ENCODE measurements around the gene ALDH2. TPM values are rescaled to one million over a fixed set of nuclear protein-coding genes. Genes with fewer than 3 reads are reported as not detected.

ALDH2 gene
- total RNA-seq, 4 donors from 2014 or later = 102 to 239 (median 162) TPM

DNA sequence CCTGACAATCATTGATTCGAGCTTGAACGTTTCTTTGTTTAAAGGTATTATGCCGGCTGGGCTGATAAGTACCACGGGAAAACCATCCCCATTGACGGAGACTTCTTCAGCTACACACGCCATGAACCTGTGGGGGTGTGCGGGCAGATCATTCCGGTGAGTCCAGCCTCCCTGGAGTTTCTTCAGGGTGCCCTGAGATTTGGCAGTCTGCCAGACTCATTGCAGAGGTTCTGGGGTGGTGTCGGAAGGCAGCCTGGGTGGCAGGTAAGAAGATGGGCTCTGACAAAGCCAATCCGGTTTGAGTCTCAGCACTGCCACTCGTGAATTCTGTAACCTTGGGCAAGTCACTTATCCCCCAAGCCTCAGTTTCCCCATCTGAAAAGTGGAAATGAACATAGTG lies 23.0 kb downstream of the ALDH2 start:
- no peaks in the 10 kb centered on the region for H3K27me3 ChIP-seq
- H3K36me3 ChIP-seq = peaks cover 0 to 66% (median 33%) of the 10 kb centered on the region in 4 donors
- H3K4me3 ChIP-seq = no peak overlapping the region
- peaks cover 0 to 19% (median 14%) of the 10 kb centered on the region in 4 donors for H3K4me1 ChIP-seq
- TF ChIP-seq EP300 (IDR thresholded peaks at IDR 0.05; ENCODE audit: low read depth) = no peak
- TF ChIP-seq, protein P1, sequence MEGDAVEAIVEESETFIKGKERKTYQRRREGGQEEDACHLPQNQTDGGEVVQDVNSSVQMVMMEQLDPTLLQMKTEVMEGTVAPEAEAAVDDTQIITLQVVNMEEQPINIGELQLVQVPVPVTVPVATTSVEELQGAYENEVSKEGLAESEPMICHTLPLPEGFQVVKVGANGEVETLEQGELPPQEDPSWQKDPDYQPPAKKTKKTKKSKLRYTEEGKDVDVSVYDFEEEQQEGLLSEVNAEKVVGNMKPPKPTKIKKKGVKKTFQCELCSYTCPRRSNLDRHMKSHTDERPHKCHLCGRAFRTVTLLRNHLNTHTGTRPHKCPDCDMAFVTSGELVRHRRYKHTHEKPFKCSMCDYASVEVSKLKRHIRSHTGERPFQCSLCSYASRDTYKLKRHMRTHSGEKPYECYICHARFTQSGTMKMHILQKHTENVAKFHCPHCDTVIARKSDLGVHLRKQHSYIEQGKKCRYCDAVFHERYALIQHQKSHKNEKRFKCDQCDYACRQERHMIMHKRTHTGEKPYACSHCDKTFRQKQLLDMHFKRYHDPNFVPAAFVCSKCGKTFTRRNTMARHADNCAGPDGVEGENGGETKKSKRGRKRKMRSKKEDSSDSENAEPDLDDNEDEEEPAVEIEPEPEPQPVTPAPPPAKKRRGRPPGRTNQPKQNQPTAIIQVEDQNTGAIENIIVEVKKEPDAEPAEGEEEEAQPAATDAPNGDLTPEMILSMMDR (IDR thresholded peaks at IDR 0.05) = no peak
- no peak for TF ChIP-seq POLR2A (IDR thresholded peaks at IDR 0.05)
- no peak for TF ChIP-seq POLR2AphosphoS5 (IDR thresholded peaks at IDR 0.05)
- in situ Hi-C loops (cut with MboI; ENCODE audit: low pct_ligation_motif_present in 1 of 4, low pct_unique_long_range_greater_than_20kb in 1 of 4, low sequenced_read_pairs in 3 of 4) = no loop called here
- H3K27ac ChIP-seq = no peak overlapping the region
- H3K9me3 ChIP-seq = no peaks in the 10 kb centered on the region
- intact Hi-C loops (cut with DNase I; ENCODE audit: low total_unique reads) = no loop called here
- 81% methylated on average over 11 of the region's 11 CpGs; no CpG with 5 or more reads in 1 of the 2 donors for WGBS, 2 donors (ENCODE audit: low coverage in 1 of 2)
- DNase-seq = no peak

DNA sequence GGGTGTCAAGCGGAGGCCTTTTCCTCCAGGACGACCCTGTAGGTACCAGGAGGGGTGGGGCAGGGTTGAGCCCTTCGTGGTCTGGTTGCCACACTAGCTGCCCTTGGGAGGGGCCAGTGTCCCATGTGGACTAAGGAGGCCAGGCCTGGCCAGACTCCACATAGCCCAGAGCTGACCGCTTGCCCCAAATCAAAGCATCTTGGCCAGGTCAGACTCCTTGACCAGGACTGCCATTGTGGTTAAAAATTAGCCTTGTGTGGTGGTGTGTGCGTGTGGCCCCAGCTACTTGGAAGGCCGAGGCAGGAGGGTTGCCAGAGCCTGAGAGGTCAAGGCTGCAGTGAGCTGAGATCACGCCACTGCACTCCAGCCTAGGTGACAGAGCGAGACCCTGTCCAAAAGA lies 24.8 kb downstream of the ALDH2 start:
- TF ChIP-seq, protein P1 (IDR thresholded peaks at IDR 0.05) = no peak
- no peak for TF ChIP-seq EP300 (IDR thresholded peaks at IDR 0.05; ENCODE audit: low read depth)
- TF ChIP-seq POLR2AphosphoS5 (IDR thresholded peaks at IDR 0.05) = no peak
- no peak for TF ChIP-seq POLR2A (IDR thresholded peaks at IDR 0.05)
- WGBS, 2 donors (ENCODE audit: low coverage in 1 of 2) = 91 to 100% methylated on average over 1 to 8 of the region's 8 CpGs
- H3K9me3 ChIP-seq = no peaks in the 10 kb centered on the region
- DNase-seq = no peak
- H3K4me1 ChIP-seq = peaks cover 0 to 19% (median 14%) of the 10 kb centered on the region in 4 donors
- peaks cover 0 to 67% (median 30%) of the 10 kb centered on the region in 4 donors for H3K36me3 ChIP-seq
- no peak overlapping the region for H3K4me3 ChIP-seq
- peak overlapping the region; percentile 50 to 67 (median 52) for H3K27ac ChIP-seq
- no peaks in the 10 kb centered on the region for H3K27me3 ChIP-seq
- intact Hi-C loops (cut with DNase I; ENCODE audit: low total_unique reads) (no loop called here), in situ Hi-C loops (cut with MboI; ENCODE audit: low pct_ligation_motif_present in 1 of 4, low pct_unique_long_range_greater_than_20kb in 1 of 4, low sequenced_read_pairs in 3 of 4) (no loop called here)

- peak overlapping the region; percentile 51 to 67 (median 53) for H3K27ac ChIP-seq
- WGBS, 2 donors (ENCODE audit: low coverage in 1 of 2) = 89% methylated on average over 27 of the region's 27 CpGs; no CpG with 5 or more reads in 1 of the 2 donors
- intact Hi-C loops (cut with DNase I; ENCODE audit: low total_unique reads) = no loop called here
- H3K36me3 ChIP-seq = peaks cover 0 to 70% (median 32%) of the 10 kb centered on the region in 4 donors
- H3K4me1 ChIP-seq = peaks cover 0 to 19% (median 9%) of the 10 kb centered on the region in 4 donors
- no peaks in the 10 kb centered on the region for H3K9me3 ChIP-seq
- in situ Hi-C loops (cut with MboI; ENCODE audit: low pct_ligation_motif_present in 1 of 4, low pct_unique_long_range_greater_than_20kb in 1 of 4, low sequenced_read_pairs in 3 of 4) = no loop called here
- TF ChIP-seq POLR2AphosphoS5 (IDR thresholded peaks at IDR 0.05) = peak in 2 of 3 donors; percentile 16 to 25
- TF ChIP-seq EP300 (IDR thresholded peaks at IDR 0.05; ENCODE audit: low read depth) = no peak
- TF ChIP-seq, protein P1 (IDR thresholded peaks at IDR 0.05) = no peak
- no peak for TF ChIP-seq POLR2A (IDR thresholded peaks at IDR 0.05)
- no peak overlapping the region for H3K4me3 ChIP-seq
- DNase-seq = peak; percentile 69
- H3K27me3 ChIP-seq = no peaks in the 10 kb centered on the region
These were observed 25.6 kb downstream of the ALDH2 start for GRCh38 chr12:111792155-111792855.

DNA sequence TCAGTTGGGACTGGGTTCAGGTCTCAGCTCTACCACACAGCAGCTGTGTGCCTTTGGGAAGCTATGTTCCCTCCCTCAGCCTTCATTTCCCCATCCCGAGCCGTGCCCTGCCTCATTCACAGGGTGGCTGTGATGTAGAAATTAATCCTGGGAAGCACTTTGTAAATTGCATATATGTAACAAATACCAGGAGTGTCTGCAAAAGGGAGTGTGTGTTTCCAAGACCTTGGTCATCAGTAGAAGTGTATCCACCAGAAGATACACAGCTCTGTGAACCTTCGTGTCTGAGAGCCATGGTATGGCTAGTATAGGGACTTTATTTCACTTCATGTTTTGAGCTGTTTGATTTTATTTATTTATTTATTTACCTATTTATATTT lies 26.1 kb downstream of the ALDH2 start:
- DNase-seq = no peak
- Histone ChIP-seq H3K9me3 (no peaks in the 10 kb centered on the region), H3K27me3 (no peaks in the 10 kb centered on the region), H3K4me3 (no peak overlapping the region), H3K27ac (peak overlapping the region in 3 of 4 donors; percentile 51 to 67 (median 52)), H3K4me1 (peaks cover 0 to 15% (median 7%) of the 10 kb centered on the region in 4 donors), H3K36me3 (peaks cover 0 to 76% (median 34%) of the 10 kb centered on the region in 4 donors)
- intact Hi-C loops (cut with DNase I; ENCODE audit: low total_unique reads) = no loop called here
- TF ChIP-seq POLR2AphosphoS5 (IDR thresholded peaks at IDR 0.05) (no peak), EP300 (IDR thresholded peaks at IDR 0.05; ENCODE audit: low read depth) (no peak), POLR2A (IDR thresholded peaks at IDR 0.05) (no peak)
- TF ChIP-seq, protein P1 (IDR thresholded peaks at IDR 0.05) = no peak
- WGBS, 2 donors (ENCODE audit: low coverage in 1 of 2) = 75 to 93% methylated on average over 3 of the region's 3 CpGs
- in situ Hi-C loops (cut with MboI; ENCODE audit: low pct_ligation_motif_present in 1 of 4, low pct_unique_long_range_greater_than_20kb in 1 of 4, low sequenced_read_pairs in 3 of 4) = no loop called here

Measured in transverse colon (tissue), 4 donors.